ENCODE measurements around the gene CARD6.

The CARD6 gene

DNA sequence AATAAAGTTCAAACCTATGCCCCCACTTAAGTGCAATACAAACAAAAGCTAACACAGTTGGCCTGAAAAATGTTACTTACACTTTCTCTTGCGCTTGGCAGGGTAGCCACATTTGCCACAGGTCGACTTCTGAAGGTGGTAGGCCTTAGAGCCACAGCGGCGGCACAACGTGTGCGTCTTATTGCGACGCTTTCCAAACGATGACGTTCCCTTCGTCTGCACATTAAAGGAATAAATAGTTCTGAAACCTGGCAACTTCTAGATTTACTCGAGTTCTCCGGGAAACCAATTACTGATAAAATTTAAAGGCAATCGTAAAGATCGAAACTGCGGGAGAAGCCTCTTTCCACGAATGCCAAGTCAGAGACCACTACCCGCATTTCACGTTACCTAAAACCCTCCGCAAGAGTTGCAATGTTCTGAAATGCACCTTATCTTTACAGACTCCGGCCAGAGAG is 6.7 kb upstream of the CARD6 start:
- no peaks in the 10 kb centered on the region for H3K36me3 ChIP-seq (ENCODE audit: control insufficient read depth, insufficient read depth, low read length)
- no peaks in the 10 kb centered on the region for H3K9me3 ChIP-seq (ENCODE audit: control insufficient read depth, low read length)
- H3K9ac ChIP-seq, result peak overlapping the region; percentile 81
- peak overlapping the region; percentile 90 for H3K27ac ChIP-seq
- peaks cover 12% of the 10 kb centered on the region for H3K4me1 ChIP-seq
- no peaks in the 10 kb centered on the region for H3K27me3 ChIP-seq (ENCODE audit: control insufficient read depth, insufficient read depth, low read length)
- peak overlapping the region; percentile 84 for H3K4me2 ChIP-seq (ENCODE audit: low read length)
- H2AFZ ChIP-seq, result peak overlapping the region; percentile 96
- peak overlapping the region; percentile 86 for H3K4me3 ChIP-seq (ENCODE audit: low read depth, low read length)
- no peaks in the 10 kb centered on the region for H3K79me2 ChIP-seq
- no peak for TF ChIP-seq CTCF (IDR thresholded peaks at IDR 0.05)

- Histone ChIP-seq H3K9ac (peak within 1 kb of the TSS; percentile 81), H3K27ac (peak within 1 kb of the TSS; percentile 90), H3K4me1 (peaks cover 12% of the 10 kb centered on the region), H3K36me3 (ENCODE audit: control insufficient read depth, insufficient read depth, low read length) (no peaks in the 10 kb centered on the region), H3K79me2 (no peaks in the 10 kb centered on the region), H3K9me3 (ENCODE audit: control insufficient read depth, low read length) (no peaks in the 10 kb centered on the region), H3K4me2 (ENCODE audit: low read length) (peak within 1 kb of the TSS; percentile 84), H3K27me3 (ENCODE audit: control insufficient read depth, insufficient read depth, low read length) (no peaks in the 10 kb centered on the region), H3K4me3 (ENCODE audit: low read depth, low read length) (peak within 1 kb of the TSS; percentile 86), H2AFZ (peak within 1 kb of the TSS; percentile 96)
- no peak for TF ChIP-seq CTCF (IDR thresholded peaks at IDR 0.05)
Measured at GRCh38 chr5:40834849-40835787, 6.0 kb upstream of the CARD6 start, which contains the start of gene RPL37. TSS of gene RPL37 (minus strand) at chr5:40835222. CDS start at chr5:40835185, 37 bp downstream.

- H2AFZ ChIP-seq, result no peak overlapping the region
- no peak overlapping the region for H3K4me2 ChIP-seq (ENCODE audit: low read length)
- no peak overlapping the region for H3K9ac ChIP-seq
- H3K4me1 ChIP-seq, result peaks cover 10% of the 10 kb centered on the region
- TF ChIP-seq CTCF (IDR thresholded peaks at IDR 0.05), result no peak
- no peaks in the 10 kb centered on the region for H3K9me3 ChIP-seq (ENCODE audit: control insufficient read depth, low read length)
- no peaks in the 10 kb centered on the region for H3K27me3 ChIP-seq (ENCODE audit: control insufficient read depth, insufficient read depth, low read length)
- no peak overlapping the region for H3K27ac ChIP-seq
- no peak overlapping the region for H3K4me3 ChIP-seq (ENCODE audit: low read depth, low read length)
- no peaks in the 10 kb centered on the region for H3K79me2 ChIP-seq
- no peaks in the 10 kb centered on the region for H3K36me3 ChIP-seq (ENCODE audit: control insufficient read depth, insufficient read depth, low read length)
Measured at GRCh38 chr5:40838086-40838485, 3.1 kb upstream of the CARD6 start.

DNA sequence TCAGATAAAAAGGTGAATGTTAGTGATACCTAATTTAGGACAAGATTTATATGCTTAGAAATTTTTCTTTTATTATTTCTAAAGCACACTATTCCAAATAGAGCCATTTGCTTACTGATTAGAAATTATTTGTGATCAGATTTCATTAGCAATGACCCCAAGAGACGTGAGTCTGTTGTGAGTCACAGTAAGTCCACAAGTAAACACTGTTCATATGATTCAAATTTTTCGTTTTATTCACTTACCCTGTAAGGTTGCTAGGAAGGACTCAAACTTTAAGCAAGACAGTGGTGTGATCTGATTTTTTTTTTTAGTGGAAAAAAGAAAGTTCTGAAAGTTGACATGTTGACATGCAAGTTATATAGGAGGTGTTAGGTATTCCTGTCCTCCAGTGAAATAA is 1.2 kb downstream of the CARD6 start:
- no peaks in the 10 kb centered on the region for H3K9me3 ChIP-seq (ENCODE audit: control insufficient read depth, low read length)
- H3K4me2 ChIP-seq (ENCODE audit: low read length), result peak overlapping the region; percentile 77
- peak overlapping the region; percentile 66 for H3K4me3 ChIP-seq (ENCODE audit: low read depth, low read length)

More for the DNA sequence above, 1.2 kb downstream of the CARD6 start:
- Histone ChIP-seq H3K9ac (no peak overlapping the region), H3K27ac (no peak overlapping the region), H3K4me1 (no peaks in the 10 kb centered on the region), H3K79me2 (no peaks in the 10 kb centered on the region), H3K27me3 (ENCODE audit: control insufficient read depth, insufficient read depth, low read length) (no peaks in the 10 kb centered on the region), H2AFZ (no peak overlapping the region), H3K36me3 (ENCODE audit: control insufficient read depth, insufficient read depth, low read length) (no peaks in the 10 kb centered on the region)
- no peak for TF ChIP-seq CTCF (IDR thresholded peaks at IDR 0.05)

Data from parathyroid adenoma (tissue), 2 donors.